HG03575 (cell line): ENCODE measurements around the gene CD63.

Experiments used
- ATAC-seq: cut with Tn5 transposase; IDR thresholded peaks from one replicate; pipeline ENCODE4 v1.9.1; 2021; ENCODE audit not compliant: unreplicated experiment, insufficient number of reproducible peaks, low FRiP score; ENCODE audit errors: extremely low read depth

The CD63 gene

DNA sequence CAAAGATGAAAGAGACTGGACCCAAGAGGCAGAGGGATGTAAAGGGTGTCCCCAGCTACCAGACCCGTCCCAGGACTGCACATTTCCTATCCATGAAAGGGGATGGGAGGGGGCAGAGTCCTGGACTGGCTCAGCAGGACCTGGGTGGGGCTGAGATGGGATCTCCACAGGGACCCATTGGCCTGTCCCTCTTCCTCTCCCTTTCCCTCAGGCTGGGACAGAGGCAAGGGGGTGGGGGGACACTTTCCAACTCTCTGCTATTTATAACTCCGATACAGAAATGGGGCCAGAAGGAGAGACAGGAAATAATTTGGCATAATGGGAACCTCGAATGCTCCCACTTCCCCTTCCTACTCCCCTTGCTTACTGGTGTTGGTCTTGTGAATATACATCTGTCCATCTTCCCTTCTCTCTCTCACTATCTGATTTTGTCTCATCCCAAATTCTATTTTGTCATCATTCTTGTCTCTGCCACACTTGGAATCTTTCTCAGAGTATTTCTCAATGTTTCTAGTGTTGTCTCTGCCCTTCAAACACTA, 20.0 kb downstream of the CD63 start:
- ATAC-seq, result no peak

DNA sequence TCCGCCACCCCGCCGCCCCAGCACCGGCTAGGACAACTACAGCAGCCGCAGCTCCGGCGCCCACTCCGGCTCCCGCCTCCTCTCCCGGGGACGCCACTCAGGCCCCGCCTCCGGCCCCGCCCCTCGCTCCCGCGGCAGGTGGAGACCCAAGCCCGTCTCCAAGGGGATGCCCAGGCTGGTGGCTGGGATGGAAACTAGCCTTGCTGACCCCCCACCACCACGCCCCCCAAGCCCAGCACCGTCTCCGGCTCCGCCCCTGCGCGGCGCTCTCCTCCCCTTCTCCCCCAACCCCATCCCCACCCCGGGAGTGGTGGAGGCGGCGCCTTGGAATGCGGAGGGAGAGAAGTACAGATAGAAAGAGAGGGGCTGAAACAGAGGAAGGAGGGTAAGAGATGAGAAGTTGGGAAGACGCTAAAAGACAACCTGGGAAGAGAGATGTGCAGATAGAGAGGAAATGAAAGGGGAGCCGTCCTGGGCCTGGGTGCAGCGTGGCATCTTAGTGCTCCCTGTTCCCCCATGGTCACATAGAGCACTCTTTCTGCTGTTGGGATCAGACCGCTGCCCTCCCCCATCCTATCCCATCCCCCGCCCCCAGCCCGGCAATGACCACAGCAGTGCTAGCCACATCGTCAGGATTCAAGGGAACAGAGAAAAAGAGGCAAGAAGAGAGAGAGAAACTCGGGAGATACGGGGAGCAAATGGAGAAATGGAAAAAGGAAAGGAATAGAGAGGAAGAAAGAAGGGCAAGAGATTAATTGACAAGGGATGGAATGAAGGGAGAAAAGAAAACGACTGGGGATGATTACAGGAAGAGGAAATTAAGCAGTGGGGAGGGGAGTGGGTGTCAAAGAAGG, 20.7 kb downstream of the CD63 start, which contains the start of gene ITGA7:
ITGA7 (minus strand) TSS at position 64 of the 854 bp plus-strand sequence. CDS start 222 bp downstream, outside the sequence.
- ATAC-seq, result no peak

GRCh38 chr12:55707219-55707671, 21.6 kb downstream of the CD63 start:
- no peak for ATAC-seq

GRCh38 chr12:55706568-55707218, 22.1 kb downstream of the CD63 start:
- no peak for ATAC-seq

DNA sequence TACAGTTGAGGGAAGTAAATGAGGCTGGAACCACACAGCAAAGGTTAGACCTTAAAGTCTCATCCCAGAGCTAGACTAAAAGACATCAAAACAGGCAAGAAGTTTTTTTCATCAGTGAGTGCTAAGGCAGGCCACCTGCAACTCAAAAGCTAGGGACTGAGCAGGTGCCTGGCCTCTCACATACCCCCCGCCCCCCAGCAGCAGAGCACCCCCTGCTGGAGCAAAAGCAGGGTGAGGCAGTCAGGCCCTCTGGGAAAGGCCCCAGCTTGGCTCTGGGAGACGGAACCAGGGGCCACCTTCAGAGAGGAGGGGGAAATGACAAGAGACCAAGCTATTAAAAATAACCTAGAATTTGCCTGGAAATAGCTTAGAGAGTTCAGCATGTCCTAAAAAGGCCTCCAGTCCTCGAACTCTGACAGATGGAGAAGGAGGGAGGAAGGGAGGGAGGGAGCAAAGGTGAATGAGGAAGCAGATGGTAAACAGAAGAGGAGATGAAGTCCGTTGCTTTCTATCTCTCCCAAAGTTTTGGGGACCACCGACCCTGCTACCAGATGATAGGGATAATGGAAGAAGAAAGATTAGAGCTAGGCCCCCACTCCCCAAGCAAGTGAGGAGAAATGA, 22.9 kb downstream of the CD63 start:
- ATAC-seq, result no peak

DNA sequence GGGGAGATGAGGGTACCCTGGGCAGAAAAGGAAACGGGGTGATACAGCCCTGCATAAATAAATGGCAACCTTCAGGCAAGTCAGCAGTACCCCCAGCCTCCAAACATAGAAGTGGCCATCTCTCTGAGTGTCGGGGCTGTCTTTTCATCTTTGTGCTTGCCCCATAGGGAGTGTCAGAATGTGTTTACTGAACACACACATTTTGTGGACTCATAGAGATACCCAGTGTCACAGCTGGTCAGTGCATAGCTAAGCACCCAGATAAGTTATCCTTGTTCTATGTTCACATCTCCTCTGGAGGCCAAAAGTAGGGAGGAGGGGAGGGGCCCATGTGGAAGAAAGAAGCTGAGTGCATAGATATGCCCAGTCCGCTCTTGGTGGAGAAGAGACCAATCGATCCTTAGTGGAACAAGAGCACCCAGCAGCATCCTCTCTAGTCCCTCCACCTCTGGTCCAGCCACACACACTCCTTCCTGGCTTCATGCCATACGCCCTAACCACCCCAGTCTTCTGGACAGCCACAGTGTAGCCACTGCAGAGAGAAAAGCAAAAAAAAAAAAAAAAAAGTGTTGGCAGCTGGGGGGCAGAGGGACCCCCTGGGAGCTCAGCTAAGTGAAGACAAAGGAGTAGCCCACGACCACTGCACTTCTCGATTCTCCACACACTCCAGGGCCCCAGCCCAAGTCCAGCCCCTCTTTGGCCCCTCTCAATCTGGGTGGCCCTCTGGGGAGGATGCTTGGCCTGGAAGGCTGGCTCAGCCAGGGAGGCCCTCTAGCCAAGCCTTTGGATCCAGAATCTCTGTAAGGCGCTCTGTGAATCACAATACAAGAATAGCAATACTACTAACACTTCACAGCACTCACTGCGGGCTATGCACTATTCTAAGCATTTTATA, 23.7 kb downstream of the CD63 start:
- ATAC-seq, result no peak

GRCh38 chr12:55703901-55704761, 24.7 kb downstream of the CD63 start:
- no peak for ATAC-seq

DNA sequence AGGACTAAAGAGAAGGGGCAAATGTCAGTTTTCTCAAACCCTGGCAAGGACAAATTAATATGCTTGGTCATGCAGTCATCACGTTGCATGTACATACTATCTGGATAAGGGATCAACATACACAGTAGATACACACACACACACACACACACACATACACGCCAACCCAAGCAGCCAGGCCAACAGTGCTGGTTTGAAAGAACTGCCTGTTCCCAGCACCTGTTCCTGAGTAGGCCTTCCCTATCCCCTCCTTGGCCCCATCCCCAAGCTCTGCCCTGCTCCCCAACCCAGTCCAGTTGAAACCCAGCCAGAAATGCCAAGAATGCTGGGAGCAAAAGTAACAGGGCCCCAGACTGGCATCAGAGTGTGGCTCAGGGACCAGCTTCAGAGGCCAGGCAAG, 25.5 kb downstream of the CD63 start:
- no peak for ATAC-seq

GRCh38 chr12:55702861-55703260, 25.9 kb downstream of the CD63 start:
- no peak for ATAC-seq

DNA sequence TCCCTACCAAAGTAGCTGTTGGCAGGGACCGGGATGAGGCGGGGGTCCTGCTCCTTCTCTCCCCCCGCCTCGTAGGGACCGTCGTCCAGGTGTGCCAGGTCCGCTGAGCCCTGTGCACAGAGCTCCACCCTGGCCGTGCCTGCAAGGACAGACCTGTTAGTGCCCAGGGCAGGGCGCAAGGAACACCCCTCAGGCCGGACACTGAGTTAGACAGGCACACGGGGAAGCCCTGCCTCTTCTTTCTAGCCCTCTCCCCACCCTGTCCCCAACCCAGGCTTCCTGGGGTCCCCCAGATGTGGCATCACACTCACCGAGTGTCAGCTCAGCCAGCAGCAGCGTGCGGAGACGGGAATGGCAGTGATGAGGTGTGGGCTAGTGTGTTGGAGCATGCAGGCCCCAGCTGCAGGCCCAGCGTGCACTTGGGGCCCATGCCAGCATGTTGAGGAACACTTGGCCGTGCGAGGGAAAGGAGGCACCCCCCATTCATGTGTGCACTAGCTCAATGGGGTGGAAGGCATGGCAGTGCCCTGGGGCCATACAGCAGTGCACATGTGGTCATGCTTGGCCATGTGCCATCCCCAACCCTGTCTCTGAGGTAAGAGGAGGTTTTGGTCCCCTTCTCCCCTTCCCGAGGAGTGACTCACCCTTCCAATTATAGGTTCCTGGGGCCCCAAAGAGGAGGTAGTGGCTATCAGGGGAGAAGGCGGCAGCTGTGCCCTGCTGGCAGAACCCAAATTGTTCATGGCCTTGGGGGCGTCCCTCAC, 28.4 kb downstream of the CD63 start:
- ATAC-seq, result no peak

GRCh38 chr12:55699471-55700055, 29.2 kb downstream of the CD63 start:
- no peak for ATAC-seq

- no peak for ATAC-seq
Observed at GRCh38 chr12:55698965-55699364, 29.8 kb downstream of the CD63 start.

- ATAC-seq, result no peak
Observed at GRCh38 chr12:55698241-55698955, 30.4 kb downstream of the CD63 start.

DNA sequence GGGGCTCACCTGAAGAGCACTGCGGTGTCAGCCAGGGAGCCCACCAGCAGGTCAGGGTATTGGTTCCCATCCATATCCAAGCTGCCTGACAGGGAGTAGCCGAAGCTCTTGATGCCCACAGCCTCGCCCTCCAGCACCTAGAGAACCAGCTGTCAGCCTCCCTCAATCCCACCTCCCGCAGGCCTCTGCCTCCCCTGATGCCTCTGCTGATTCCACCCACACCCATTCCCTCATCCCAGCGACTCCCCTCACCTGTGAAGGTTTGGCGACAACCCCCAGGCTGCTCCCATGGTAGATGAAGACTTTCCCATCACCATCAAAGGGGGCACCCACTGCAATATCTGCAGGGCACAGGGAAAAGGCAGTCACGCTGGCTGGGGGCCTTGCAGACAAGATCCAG, 31.1 kb downstream of the CD63 start:
- no peak for ATAC-seq

GRCh38 chr12:55696796-55697462, 31.9 kb downstream of the CD63 start:
- no peak for ATAC-seq

DNA sequence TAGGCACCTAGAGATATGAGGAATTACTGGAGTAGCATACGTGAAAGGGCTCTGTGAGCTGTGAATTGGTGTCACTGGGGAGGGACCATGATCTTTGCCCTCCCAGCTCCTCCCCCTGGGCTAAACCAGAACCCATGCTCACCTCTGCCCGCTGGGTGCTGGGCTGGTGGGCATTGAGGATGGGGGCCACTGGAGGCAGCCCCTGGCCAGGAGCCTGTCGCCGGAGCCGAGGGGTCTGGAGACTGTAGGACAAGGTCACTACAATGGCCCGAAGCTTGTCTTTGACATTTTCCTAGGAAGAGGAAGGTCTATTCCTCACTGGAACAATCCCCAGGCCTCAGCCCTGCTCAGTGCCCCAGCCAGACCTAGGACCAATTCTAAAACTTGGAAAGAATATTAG, 32.7 kb downstream of the CD63 start:
- no peak for ATAC-seq
